GM10847 (cell line): ENCODE data around the gene NTM.

Experiments
- POLR2A ChIP-seq: IDR thresholded peaks from 2 replicates; pipeline ENCODE4 v1.6.1; 2011; ENCODE audit not compliant: insufficient read length; ENCODE audit errors: extremely low read depth

The NTM gene

DNA sequence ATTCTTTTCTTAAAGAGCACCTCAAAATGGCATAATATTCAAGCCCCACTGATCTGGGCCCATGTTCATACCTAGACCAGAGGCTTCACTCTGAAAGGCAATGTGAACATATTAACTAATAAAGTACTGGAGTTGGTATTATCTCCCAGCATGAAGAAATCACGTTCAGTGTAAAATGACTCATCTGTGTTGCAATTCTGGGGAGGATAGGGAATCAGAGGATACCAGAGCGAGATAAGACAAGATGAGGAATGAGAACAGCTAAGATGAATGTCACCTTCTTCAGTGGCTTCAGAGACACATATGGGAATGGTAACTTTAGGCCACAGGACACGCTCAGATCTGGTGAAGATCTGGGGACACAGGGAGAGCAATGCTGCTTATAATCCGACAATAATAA, 121.1 kb downstream of the NTM start:
- TF ChIP-seq POLR2A: no peak

GRCh38 chr11:131495423-131495822, 125.0 kb downstream of the NTM start:
- TF ChIP-seq POLR2A: no peak

DNA sequence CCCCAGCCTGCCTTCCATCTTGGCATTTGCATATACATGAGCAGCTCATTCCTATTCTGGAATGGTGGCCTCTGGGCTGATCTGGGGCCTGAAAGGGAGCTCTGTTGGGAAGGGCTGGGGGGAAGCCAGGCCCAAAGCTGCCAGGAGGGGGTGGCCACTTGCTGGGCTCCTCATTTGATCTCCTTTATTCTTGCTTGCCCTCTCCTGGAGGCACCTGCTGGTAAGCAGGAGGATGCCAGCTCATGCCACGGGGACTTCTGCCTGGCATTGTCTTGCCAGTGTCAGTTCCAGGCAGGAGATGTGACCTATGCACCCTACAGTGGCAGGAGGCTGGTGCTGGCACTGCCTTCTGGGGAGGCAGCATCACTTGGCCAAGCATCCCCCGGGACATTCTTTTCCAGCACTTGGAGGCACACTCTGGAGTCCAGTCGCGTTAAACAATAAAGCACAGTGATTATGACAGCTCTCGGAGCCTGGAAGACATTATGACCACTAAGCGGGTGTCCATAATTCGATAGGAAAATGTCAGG, 128.3 kb downstream of the NTM start:
- no peak for TF ChIP-seq POLR2A

DNA sequence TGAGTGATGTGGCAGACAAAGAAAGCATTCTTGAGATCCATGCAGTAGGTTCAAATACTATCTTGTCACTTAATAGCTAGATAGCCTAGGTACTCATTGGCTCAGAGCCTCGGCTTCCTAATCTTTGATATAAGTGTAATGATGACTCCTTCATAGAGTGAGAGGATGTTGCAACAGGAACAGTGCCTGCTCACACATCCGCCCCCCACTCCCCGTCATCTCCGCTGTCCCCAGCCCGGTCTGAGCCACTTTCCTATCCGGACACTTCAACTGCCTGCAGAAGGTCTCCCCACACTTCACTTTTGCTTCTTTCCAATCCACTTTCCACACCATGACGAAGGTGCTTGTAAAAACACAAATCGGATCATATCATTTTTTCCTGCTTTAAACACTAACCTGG, 128.8 kb downstream of the NTM start:
- TF ChIP-seq POLR2A: no peak

- no peak for TF ChIP-seq POLR2A
Measured at GRCh38 chr11:131503017-131503416, 132.6 kb downstream of the NTM start.

DNA sequence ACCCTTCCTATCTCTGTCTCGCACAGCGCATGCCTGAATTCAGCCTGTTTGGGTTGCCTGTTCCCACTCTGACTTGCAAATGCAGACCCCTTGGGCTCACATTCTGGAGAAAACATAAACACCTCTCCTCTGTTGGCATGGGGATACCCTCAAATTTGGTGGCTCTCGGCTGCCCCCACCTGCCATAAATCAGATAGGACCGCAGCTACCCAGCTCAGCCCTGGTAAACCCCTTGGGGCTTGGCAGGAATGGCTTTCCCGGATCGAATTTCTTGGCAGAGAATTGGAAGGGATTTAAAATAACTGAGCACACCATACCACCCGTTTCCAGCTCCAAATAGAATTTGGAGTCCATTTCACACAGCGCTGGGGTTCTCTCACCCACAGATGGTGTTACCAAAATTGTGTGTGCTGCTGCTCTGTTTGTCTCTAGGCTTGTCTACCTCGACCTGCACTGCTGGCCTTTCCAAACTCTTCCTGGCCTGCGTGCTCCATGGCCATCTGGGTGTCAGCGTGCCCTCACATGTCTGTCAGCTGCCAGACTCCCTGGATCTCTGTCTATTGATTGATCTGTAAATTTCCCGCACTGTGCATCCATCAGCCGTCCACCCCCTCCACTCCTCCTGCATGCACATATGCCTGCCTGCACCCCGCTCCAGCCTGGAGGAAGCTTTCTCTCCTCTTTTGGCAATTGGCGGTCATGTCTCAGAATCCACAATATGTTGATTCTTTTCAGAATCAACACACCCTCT, 134.0 kb downstream of the NTM start:
- no peak for TF ChIP-seq POLR2A

DNA sequence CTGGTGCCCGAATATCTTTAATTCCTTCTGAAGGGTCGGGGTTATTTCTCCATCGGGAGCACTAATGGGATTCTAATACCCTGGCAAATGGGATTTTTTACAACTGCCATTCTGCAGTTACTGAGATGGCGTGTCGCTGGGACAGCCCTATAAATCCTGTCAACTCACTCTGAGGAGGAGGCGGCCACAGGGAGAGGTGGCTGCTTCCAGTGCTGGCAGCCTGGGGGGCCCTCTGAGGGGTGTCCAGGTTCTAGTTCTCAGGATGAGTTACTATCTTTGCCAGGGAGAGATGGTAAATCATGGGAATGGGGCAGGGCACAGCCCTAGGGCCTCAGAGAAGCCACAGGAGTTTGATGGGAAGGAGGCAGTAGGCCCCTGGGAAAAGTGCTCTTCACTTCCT, 135.9 kb downstream of the NTM start:
- TF ChIP-seq POLR2A: no peak

DNA sequence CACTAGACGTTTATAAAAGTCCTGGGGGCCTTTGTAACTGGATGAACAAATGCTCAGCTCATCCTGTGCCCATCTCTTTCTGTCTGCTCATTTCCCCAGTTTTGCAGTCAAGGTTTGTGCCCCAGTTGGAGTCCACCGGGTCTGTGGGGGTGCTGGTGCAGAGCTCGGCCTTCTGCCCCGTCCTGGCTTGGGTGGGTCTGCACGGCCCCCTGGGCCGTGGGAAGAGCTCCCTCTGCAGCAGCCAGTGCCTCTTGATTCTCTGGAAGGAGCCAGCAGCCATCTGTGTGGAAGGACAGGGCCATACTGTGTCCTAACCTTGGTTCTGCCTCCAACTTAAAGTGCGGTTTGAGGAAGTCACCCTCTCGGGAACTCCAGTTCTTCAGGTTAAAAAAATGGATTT, 140.2 kb downstream of the NTM start:
- TF ChIP-seq POLR2A: no peak

DNA sequence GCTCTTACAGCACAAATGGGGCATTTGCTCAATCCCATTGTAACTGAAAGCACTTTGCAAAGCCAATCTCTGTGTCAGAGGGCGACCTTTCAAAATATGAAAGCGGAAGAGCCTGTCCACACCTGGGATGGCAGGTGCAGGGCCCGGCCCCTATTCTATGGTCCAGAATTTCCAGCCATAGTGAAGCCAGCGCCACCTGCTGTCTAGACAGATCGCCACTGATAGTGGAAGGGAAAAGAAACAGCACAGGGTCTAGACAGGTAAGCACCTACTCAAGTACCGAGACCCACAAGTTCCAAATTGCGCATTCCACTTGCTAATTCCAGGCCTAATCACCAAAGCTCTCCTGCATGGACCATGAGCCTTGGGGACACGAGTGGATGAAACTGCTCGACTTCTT, 141.4 kb downstream of the NTM start:
- no peak for TF ChIP-seq POLR2A

- no peak for TF ChIP-seq POLR2A
Measured at GRCh38 chr11:131512228-131512627, 141.8 kb downstream of the NTM start.

- TF ChIP-seq POLR2A: no peak
Measured at GRCh38 chr11:131514062-131514461, 143.6 kb downstream of the NTM start.

GRCh38 chr11:131518305-131518838, 148.0 kb downstream of the NTM start:
- TF ChIP-seq POLR2A: no peak

GRCh38 chr11:131522851-131523250, 152.4 kb downstream of the NTM start:
- TF ChIP-seq POLR2A: no peak

GRCh38 chr11:131530407-131530806, 160.0 kb downstream of the NTM start:
- TF ChIP-seq POLR2A: no peak

DNA sequence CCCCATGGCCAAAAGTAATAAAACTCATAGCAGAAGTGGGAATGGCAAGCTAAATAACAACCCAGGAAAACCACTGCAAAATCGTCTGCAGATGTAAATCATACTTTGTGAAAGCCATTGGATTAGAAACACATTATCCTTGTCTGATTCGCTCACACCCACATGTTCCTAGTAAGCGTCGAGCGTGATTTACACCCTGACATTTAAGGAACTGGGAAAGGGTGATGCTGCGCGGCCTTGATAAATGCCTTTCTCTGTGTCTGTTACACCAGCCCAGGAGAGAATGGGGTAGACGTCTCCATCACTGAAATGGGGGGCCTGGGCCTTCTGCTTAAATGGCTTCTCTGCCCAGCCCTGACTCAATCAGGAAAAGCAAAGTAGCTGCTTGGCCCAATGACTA, 162.7 kb downstream of the NTM start:
- TF ChIP-seq POLR2A: no peak

DNA sequence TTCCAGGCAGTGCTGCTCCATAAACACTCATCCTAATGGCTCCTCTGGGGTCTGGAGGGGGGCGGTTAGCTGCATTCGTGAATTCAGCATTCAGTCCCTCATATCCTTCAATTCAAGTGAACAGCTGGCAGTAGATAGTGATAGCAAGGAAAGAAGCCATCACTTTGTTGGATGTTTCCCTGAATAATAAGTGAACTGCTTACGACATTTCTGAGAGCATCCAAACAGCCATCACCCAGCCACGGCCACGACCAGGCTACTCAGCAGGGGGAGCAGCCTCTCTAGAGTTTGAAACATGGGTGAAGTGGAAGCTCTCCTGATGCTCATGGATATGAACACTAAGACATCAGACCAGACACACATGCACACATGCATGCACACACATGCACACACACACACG, 163.6 kb downstream of the NTM start:
- TF ChIP-seq POLR2A: no peak

DNA sequence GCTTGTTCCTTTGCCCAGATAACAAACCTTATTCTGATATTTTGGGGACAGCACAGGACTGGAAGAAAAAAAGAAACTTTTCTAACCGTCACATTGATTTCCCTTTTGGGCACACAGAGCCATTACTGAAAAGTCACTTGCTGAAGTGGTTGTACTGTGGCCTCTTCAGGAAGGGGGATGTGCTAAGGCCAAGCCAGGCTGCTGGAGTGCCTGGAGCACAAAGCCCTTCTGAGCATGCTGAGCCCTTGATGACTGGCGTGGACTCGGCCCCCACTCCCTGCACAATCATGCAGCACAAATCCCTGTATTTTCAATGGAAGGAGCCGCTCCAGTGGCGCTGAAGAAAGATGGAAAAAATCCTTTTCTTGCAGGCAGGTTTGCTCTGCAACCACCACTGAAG, 164.2 kb downstream of the NTM start:
- no peak for TF ChIP-seq POLR2A
